GM12874 (cell line): ENCODE results near the gene NXN.
A peak's percentile ranks its signal among the peaks of the same experiment; 100 is the strongest.

ENCODE experiments used
- TF ChIP-seq, protein P1 (sequence below): IDR thresholded peaks from 2 replicates; pipeline ENCODE4 v1.5.1; 2011; ENCODE audit warnings: low read depth, mild to moderate bottlenecking, control low read depth, low read length, moderate library complexity; ENCODE audit not compliant: insufficient read depth

NXN gene

DNA sequence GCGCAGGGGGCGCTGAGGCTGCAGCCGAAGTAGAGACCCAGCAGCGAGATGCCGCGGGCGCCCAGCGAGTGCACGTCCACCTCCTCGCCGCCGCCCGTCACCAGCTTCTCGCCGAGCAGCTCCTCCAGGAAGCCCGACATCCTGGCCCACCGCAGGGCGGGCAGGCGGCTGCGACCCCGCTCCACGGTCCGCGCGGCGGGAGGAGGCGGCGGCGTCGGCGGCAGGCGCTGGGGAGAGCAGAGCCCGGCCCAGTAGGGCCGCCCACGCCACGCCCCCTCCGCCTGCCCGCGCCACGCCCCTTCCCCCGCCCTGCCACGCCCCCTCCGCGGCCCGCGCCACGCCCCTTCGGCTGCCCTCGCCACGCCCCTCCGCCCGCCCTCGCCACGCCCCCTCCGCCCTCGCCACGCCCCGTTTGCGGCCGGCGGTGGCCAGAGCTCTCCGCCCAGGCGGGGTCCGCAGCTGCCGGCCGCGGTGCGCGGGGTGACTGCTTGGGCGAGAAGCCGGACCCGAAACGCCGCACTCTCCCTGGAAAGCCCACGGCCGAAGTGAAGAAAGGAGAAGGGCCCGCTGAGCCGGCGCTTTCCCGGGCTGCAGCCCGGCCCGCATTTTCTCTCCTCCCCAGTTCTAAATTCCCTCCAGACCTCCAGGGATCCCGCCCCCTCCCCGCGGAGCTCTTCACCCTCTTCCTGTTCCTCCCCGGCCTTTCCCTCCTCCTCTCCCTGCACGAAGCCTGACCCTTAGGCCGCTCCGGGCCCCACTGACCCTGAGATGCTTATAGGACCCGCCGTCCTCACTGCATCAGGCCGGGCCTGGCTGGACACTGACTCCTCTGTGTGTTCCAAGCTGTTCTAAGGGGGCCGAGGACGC lies at the start of gene NXN:
Gene NXN, minus strand, starts transcription at position 238 of the 867 bp plus-strand sequence.
- TF ChIP-seq, protein P1, sequence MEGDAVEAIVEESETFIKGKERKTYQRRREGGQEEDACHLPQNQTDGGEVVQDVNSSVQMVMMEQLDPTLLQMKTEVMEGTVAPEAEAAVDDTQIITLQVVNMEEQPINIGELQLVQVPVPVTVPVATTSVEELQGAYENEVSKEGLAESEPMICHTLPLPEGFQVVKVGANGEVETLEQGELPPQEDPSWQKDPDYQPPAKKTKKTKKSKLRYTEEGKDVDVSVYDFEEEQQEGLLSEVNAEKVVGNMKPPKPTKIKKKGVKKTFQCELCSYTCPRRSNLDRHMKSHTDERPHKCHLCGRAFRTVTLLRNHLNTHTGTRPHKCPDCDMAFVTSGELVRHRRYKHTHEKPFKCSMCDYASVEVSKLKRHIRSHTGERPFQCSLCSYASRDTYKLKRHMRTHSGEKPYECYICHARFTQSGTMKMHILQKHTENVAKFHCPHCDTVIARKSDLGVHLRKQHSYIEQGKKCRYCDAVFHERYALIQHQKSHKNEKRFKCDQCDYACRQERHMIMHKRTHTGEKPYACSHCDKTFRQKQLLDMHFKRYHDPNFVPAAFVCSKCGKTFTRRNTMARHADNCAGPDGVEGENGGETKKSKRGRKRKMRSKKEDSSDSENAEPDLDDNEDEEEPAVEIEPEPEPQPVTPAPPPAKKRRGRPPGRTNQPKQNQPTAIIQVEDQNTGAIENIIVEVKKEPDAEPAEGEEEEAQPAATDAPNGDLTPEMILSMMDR, result peak; percentile 14; the same call in 1 of the 2 replicates

DNA sequence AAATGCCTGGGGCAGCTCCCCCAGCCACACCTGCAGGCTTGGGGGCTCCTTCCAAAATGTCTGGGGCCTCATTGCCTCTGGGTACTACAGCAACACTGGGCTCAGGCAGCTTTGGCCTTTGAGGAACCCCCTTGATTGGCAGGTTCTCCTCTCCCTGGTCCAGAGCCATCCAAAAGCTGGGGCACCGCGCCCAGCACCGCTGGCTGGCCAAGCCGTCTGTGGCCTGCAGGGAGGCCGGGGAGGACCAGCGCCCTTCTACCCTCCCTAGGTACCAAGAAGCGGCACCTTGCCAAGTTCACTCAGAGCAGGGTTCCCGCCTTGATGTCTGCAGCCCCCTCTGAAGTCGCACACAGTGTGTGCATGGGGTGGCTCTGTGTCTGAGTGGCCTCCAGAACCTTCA lies 47.5 kb upstream of the NXN start:
- TF ChIP-seq, protein P1, result no peak

DNA sequence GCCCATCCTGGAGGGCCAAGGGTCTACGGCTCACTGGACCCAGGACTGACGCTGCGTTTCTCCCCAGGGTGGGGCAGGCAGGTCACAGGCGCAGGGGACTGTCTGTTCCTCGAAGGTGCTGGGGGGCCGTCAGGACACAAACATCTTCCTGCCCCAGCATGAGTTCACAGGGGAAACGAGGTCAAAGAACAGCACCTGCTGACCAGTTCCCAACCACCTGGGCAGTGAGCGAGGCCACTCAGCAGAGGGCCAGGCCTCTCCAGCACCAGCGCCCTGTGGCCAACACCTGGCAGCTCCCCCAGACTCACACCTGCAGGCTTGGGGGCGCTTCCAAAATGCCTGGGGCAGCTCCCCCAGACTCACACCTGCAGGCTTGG lies 47.0 kb upstream of the NXN start:
- TF ChIP-seq, protein P1, result no peak

DNA sequence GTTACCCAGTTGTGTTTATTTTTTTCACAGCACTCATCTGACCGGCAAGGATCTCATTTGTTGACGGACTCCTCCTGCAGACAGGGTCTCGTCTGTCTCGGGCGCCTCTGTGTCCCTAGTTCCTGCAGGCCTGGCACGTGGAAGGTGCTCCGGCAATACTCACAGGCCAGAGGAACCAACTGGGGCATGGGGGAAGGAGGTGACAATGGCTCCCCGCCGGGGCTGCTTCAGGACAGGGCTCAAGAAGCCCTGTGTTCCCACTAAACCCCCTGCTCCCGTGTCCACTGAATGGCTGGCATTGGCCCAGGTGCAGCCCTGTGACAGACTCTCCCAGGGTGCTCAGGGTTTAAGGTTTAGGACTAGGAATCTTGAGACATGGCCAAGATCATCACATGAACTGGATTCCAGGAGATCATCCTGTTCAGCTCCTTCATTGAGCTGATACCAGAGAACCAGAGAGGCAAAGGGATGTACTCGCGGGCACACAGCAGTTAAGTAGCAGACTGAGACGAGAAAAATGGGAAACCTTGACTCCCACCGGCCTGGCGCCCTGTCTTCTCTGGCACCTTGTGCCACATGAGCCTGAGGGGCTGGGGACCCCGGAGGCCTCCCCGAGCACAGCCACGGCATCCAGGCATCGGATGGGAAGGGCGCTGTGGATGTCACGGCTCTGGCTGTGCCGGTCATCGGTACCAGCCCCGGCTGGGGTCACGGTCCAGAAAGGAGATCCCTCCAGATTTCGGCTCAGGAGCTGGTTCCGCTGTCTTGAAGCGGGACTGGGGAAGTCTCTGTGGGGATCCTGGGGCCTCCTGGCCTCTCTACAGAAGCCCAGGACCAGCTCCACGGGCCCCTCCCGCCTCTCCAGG lies 46.4 kb upstream of the NXN start:
- TF ChIP-seq, protein P1, result no peak

DNA sequence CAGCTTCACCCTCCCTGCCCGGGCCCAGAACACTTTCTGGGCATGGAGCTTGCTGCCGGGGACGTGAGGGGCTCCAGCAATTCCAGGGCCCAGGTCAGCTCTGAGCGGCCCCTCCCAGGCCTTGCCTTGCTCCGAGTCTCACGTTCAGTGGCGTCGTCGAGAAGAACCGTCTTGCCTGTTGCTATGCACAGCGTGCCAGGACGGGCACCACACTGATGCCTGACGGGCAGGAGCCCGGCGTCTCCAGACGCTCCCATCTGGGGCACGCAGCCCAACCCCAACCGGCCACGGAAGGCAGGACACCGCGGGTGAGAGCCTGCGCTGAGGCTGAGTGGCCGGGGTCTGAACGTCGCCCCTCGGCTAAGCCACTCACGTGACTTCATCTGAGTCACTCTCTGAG lies 44.5 kb upstream of the NXN start:
- TF ChIP-seq, protein P1, result no peak

DNA sequence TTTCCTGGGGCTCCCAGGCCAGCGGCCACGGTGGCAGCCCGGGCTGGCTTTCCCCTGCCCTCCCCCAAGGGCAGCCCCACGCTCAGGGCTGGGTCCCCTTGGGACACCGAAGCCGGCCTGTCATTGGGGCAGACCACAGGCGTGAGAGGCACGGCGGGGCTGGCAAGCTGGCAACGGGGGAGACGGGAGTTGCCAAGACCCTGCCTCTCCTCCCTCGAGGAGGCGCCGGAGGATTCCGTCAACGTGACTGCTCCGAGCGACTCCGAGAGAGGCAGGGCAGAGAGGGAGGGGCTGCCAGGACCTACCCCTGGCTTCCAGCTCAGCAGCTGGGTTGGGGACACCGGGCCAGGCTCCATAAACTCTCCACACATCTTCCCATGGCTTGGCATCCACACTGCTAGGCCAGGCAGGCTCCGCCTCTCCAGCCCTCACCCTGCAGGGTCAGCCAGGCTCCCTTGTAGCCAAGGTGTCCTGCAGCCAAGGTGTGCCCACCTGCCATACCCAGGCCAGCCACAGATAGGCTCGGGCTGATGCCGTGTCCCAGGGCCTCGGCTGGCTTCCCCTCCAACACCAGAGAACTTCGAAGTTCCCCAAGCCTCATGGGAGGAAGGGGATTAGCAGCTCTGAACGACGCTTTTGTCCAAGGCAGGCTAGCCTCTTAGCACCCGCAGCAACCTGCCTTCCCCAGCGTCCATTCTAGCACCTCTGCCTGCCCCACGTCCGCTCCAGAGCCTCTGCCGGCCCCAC lies 42.9 kb upstream of the NXN start:
- TF ChIP-seq, protein P1, result no peak

DNA sequence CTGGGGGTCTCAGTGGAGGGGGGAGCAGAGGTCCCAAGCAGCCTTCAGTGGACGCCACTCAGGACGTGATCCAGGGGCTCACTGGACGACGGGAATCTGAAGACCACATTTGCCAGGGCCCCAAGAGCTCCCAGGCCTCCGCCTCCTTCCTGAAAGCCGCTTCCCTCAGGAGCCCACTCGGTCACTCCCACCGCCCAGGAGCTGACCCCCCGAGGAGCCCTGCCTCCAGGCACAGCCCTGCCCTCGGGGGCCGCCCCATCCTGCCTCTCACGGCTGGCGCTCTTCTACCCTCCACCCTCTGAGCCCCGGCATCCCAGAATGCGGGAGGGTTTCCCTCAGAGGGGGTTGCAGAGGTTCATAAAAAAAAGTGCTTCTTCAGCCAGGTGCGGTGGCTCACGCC lies 41.6 kb upstream of the NXN start:
- TF ChIP-seq, protein P1, result no peak
